Osteocyte (in vitro differentiated cells): ENCODE measurements around the gene VOPP1. TPM values are rescaled to one million over a fixed set of nuclear protein-coding genes. Genes with fewer than 3 reads are reported as not detected.
"Not testable (repeated sequence)": the region's sequence is repeated elsewhere in the genome, so short reads cannot be mapped to it uniquely, and the experiment has no call there.

Source experiments
- DNase-seq: peaks from one replicate; pipeline ENCODE4 v3.0.0; 2021; ENCODE audit warnings: mixed read lengths; ENCODE audit not compliant: unreplicated experiment; ENCODE audit errors: extremely low spot score
- H3K27ac Mint-ChIP-seq: one replicate; pipeline ENCODE4 v1.8.0; 2021; ENCODE audit warnings: mild to moderate bottlenecking, mixed read lengths; ENCODE audit not compliant: unreplicated experiment
- H3K27me3 Mint-ChIP-seq: one replicate; pipeline ENCODE4 v1.8.0; 2021; ENCODE audit warnings: mixed read lengths; ENCODE audit not compliant: unreplicated experiment
- H3K36me3 Mint-ChIP-seq: one replicate; pipeline ENCODE4 v1.8.0; 2021; ENCODE audit warnings: mixed read lengths; ENCODE audit not compliant: unreplicated experiment
- H3K4me1 Mint-ChIP-seq: one replicate; pipeline ENCODE4 v1.8.0; 2021; ENCODE audit warnings: mixed read lengths; ENCODE audit not compliant: unreplicated experiment
- H3K4me3 Mint-ChIP-seq: one replicate; pipeline ENCODE4 v1.8.0; 2021; ENCODE audit warnings: mild to moderate bottlenecking, moderate library complexity, mixed read lengths; ENCODE audit not compliant: unreplicated experiment
- H3K9me3 Mint-ChIP-seq: one replicate; pipeline ENCODE4 v1.8.0; 2021; ENCODE audit warnings: mixed read lengths; ENCODE audit not compliant: unreplicated experiment
- total RNA-seq: library from RNA; stranded (reverse); gene quantifications from 2 replicates; pipeline ENCODE4 v1.2.1, GENCODE V29; 2021
- TF ChIP-seq, protein P1 (sequence below): fragments of 200-600 bp; sonication (generic); IDR thresholded peaks from 2 replicates; pipeline ENCODE4 v1.5.0; 2021; ENCODE audit warnings: antibody characterized with exemption, mild to moderate bottlenecking, moderate library complexity

VOPP1 gene
- total RNA-seq, 1 donor from 2014 or later = 86.6 TPM

DNA sequence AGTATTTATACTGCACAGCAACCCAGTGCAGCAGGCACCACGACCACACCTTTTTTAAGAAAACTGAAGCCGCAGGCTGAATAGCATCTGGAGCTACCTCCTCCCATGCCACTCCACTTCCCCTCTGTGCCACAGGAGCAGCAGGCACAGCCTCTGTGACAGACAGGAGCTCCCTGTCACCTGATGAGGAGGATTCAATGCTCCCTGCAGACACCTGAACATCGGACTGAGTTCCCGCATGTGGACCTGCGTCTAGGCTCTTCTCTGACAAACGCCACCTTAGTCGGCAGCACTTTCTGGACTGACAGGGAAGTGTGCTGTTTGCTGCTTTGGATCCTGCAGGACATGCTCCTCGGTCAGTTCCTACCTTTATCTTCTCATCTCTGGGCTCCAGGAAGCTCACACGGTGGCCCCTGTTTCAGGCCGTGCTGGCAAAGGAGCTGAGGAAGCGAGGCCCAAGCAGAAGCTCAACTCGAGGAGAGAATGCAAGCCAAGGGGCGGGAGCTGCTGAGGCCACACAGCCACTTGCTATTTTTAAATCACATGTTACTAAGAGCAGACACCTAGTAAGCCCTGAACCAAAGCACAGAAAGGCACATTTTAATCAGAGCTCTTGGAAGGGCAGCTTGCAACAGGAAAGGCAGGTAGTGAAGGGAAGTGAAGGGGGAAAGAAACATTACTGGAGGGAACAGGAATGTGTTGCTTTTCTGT lies 56.6 kb downstream of the VOPP1 start:
- Mint-ChIP-seq H3K4me1 (peaks cover 11% of the 10 kb centered on the region), H3K27me3 (no peaks in the 10 kb centered on the region), H3K4me3 (no peak overlapping the region), H3K36me3 (peaks cover 15% of the 10 kb centered on the region), H3K27ac (no peak overlapping the region), H3K9me3 (no peaks in the 10 kb centered on the region)
- TF ChIP-seq, protein P1, sequence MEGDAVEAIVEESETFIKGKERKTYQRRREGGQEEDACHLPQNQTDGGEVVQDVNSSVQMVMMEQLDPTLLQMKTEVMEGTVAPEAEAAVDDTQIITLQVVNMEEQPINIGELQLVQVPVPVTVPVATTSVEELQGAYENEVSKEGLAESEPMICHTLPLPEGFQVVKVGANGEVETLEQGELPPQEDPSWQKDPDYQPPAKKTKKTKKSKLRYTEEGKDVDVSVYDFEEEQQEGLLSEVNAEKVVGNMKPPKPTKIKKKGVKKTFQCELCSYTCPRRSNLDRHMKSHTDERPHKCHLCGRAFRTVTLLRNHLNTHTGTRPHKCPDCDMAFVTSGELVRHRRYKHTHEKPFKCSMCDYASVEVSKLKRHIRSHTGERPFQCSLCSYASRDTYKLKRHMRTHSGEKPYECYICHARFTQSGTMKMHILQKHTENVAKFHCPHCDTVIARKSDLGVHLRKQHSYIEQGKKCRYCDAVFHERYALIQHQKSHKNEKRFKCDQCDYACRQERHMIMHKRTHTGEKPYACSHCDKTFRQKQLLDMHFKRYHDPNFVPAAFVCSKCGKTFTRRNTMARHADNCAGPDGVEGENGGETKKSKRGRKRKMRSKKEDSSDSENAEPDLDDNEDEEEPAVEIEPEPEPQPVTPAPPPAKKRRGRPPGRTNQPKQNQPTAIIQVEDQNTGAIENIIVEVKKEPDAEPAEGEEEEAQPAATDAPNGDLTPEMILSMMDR = no peak
- no peak for DNase-seq

DNA sequence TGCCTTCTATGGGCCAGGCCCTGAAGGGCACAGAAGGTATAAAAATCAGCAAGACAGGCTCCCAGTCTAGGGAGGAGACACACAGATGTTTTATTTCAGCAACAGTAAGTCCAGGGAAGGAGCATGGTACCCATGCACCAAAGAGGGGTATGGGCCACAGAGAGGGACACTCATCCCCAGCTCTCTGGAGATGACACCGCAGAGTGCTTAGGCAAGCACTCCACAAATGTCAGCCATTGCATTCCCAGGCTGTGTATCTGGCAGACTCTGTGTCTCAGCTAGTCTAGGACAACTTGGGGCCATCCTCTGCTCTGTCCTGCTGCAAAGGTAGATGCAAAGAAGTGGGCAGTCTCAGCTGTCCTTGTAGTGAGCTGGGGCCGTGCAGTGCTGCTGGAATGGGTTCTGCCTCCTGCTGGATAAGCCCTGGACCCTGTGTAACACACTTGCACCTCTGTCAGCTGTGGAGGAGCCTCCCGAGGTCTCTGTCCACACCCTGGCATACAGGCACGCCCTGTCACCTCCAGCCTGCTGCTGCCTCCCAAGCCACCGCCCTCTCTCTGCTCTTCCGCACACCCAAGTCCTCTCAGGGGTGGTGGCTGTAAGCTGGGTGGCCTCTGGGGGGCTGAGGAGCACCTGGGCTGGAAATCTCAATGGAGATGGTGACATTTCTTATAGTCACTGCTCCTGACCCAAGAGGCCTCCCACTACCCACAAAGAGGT lies 57.6 kb downstream of the VOPP1 start:
- H3K4me3 Mint-ChIP-seq = no peak overlapping the region
- TF ChIP-seq, protein P1 = no peak
- peaks cover 14% of the 10 kb centered on the region for H3K36me3 Mint-ChIP-seq
- H3K9me3 Mint-ChIP-seq = no peaks in the 10 kb centered on the region
- peaks cover 17% of the 10 kb centered on the region for H3K4me1 Mint-ChIP-seq
- H3K27me3 Mint-ChIP-seq = no peaks in the 10 kb centered on the region
- no peak overlapping the region for H3K27ac Mint-ChIP-seq
- DNase-seq = no peak

DNA sequence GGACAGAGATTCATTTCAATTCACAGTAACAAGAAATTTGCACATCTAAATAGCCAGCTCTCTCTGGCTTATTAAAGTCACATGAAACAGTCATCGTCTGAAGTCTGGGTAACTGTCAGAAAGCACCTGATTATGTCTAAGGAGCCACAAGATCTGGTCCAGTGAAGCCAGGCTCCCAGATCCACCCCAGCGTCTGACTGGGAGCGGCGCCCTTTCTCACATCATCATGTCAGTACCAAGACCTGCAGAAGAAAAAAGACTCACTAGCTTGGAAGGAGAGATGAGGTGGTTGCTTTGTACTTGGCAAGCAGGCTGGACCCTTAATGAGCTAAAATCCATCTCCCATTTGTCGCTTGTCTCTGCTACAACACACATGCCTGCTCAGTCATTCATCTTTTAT lies 58.4 kb downstream of the VOPP1 start:
- Mint-ChIP-seq H3K36me3 (peaks cover 14% of the 10 kb centered on the region), H3K27ac (no peak overlapping the region), H3K27me3 (no peaks in the 10 kb centered on the region), H3K4me3 (no peak overlapping the region), H3K4me1 (peaks cover 23% of the 10 kb centered on the region), H3K9me3 (no peaks in the 10 kb centered on the region)
- no peak for DNase-seq
- TF ChIP-seq, protein P1 = no peak

DNA sequence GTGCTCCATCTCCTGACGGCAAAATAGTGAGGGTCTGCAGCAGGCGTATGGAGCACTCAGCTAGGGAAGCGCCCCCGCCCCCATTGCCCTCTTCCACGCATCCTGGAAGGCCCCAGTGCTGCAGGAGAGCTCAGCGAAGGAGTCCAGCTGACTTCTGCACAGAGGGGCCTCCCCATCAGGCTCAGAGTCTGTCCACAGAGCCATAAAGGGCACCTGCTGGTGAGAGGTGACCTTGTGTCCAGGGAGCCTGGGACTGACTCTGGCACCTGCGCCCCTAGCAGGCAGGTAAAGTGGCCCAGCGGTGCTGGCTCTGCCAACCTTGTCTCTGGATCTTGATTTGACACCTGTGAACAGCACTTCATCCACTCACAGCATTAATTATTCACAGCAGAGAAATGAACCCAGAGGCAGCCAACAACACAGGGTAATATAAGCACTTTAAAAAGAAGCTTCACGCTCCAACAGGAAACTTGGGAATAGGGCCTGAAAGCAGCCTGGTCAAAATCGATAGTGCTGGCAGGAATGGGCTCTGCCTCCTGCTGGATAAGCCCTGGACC lies 59.6 kb downstream of the VOPP1 start:
- peaks cover 23% of the 10 kb centered on the region for H3K4me1 Mint-ChIP-seq
- peaks cover 13% of the 10 kb centered on the region for H3K36me3 Mint-ChIP-seq
- DNase-seq = no peak
- H3K4me3 Mint-ChIP-seq = no peak overlapping the region
- H3K27me3 Mint-ChIP-seq = no peaks in the 10 kb centered on the region
- TF ChIP-seq, protein P1 = no peak
- H3K27ac Mint-ChIP-seq = no peak overlapping the region
- no peaks in the 10 kb centered on the region for H3K9me3 Mint-ChIP-seq

DNA sequence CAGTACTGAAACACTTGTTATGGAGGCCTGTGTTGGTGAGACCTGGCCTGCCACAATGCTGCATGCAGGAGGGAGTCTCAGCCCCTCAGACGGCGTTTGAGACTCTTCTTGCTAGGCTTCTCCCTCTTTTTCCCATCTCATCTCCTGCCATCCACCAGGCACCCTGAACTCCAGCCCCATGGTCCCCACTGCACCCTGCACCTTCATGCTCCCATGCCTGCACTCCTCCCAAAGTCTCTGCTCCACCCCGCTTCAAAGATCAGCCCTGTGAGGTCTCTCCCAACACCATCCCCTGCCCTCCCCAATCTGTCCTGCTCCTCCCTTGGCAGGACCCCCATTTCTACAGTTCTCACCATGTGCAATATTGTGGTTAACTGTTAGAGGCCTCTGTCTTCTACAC lies 61.7 kb downstream of the VOPP1 start:
- Mint-ChIP-seq H3K27me3 (no peaks in the 10 kb centered on the region), H3K36me3 (peaks cover 10% of the 10 kb centered on the region), H3K4me1 (peaks cover 28% of the 10 kb centered on the region), H3K4me3 (no peak overlapping the region), H3K9me3 (no peaks in the 10 kb centered on the region), H3K27ac (no peak overlapping the region)
- DNase-seq = no peak
- TF ChIP-seq, protein P1 = no peak

DNA sequence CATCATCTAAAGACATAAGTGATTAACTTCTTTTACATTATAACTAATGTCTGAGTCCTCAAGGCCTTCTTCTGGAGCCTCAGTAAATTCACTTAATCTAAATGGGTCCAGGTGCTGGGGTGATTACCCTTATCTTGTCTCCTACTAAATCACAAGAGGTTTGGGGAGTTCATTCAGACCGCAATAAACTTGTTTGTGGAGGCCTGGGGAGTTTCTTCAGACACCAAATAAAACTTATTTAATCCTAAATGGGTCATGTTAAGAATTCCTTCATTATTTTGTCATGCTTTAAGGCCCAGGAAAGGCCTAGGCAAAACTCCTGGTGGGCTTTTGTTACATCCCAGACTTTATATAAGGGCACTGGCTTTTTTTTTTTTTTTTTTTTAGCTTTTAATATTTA lies 62.1 kb downstream of the VOPP1 start:
- not testable (repeated sequence) for H3K4me3 Mint-ChIP-seq, H3K9me3 Mint-ChIP-seq, DNase-seq, H3K27ac Mint-ChIP-seq, H3K27me3 Mint-ChIP-seq
- Mint-ChIP-seq H3K36me3 (peaks cover 10% of the 10 kb centered on the region), H3K4me1 (peaks cover 30% of the 10 kb centered on the region)
